K562 (cell line): ENCODE data around the gene PTH2. TPM values are rescaled to one million over a fixed set of nuclear protein-coding genes. Genes with fewer than 3 reads are reported as not detected.

ENCODE experiments used
- ATAC-seq: fragments of 200-7000 bp; cut with Tn5 transposase; 3 replicates; pipeline ENCODE4 v1.9.1; 2020; ENCODE audit warnings: moderate library complexity
- BruUV-seq: library from RNA; stranded (reverse); fragments of 400-500 nt; replicated peaks from 2 replicates; lab custom pipeline; 2021; lab: Mats Ljungman, UMichigan
- CTCF ChIA-PET: fragments of 300-600 bp; formaldehyde crosslinking; extraction: SDS; loops from one replicate; lab custom pipeline; 2021; ENCODE audit warnings: low intra/inter-chr PET ratio; lab: Yijun Ruan, JAX
- POLR2A ChIA-PET: fragments of 300-600, 350-650 bp; sonication (Branson Sonifier 250); formaldehyde crosslinking; extraction: SDS; loops from one replicate; lab custom pipeline; 2021; ENCODE audit warnings: antibody characterized with exemption, inconsistent platforms; lab: Yijun Ruan, JAX
- DNase-seq, 4 experiments: peaks; one replicate each; pipeline versions ENCODE4 v3.0.0 to v3.0.0-alpha.2; 2011 to 2018; ENCODE audit warnings: low spot score in 3 of 4, mixed read lengths in 3 of 4; ENCODE audit errors: extremely low read depth in 1 of 4
- FAIRE-seq: peaks from 2 replicates; lab custom pipeline; 2011; peaks lifted over from hg19 to GRCh38; lab: Jason Lieb, UNC
- H2AFZ ChIP-seq: 2 replicates; pipeline ENCODE4 v1.6.0; 2011; ENCODE audit warnings: low read depth, low read length, control low read depth, inconsistent platforms
- H3K27ac ChIP-seq: fragments of 200-600 bp; 3 replicates; pipeline ENCODE4 v1.8.0; 2011; ENCODE audit warnings: low read depth, mild to moderate bottlenecking, control low read depth, inconsistent platforms, low read length, moderate library complexity, mixed read lengths; ENCODE audit errors: extremely low read depth
- H3K27me3 ChIP-seq, 2 experiments: fragments of 300-600 bp in 1 of 2; 2 replicates in 1 of 2; 3 replicates in 1 of 2; pipeline versions ENCODE4 v1.6.0 to v1.8.0; 2011; ENCODE audit warnings: inconsistent platforms in 2 of 2, low read length in 2 of 2, mild to moderate bottlenecking in 1 of 2, mixed read lengths in 1 of 2, moderate library complexity in 1 of 2; ENCODE audit not compliant: control insufficient read depth in 2 of 2, insufficient read depth in 2 of 2
- H3K36me3 ChIP-seq: fragments of 300-600 bp; 3 replicates; pipeline ENCODE4 v1.8.0; 2011; ENCODE audit warnings: mild to moderate bottlenecking, low read length, inconsistent platforms; ENCODE audit not compliant: control insufficient read depth, insufficient read depth
- H3K4me1 ChIP-seq, 2 experiments: fragments of 200-600 bp in 1 of 2; replicated peaks in 1 of 2; 2 replicates in 1 of 2; 3 replicates in 1 of 2; pipeline versions ENCODE4 v1.5.1 to v1.8.0; 2011; ENCODE audit warnings: inconsistent platforms in 2 of 2, low read length in 2 of 2, mild to moderate bottlenecking in 1 of 2, mixed read lengths in 1 of 2, moderate library complexity in 1 of 2; ENCODE audit not compliant: control insufficient read depth in 2 of 2, insufficient read depth in 2 of 2
- H3K4me2 ChIP-seq: 2 replicates; pipeline ENCODE4 v1.6.1; 2011; ENCODE audit warnings: low read length, control low read depth, inconsistent platforms, mixed read lengths; ENCODE audit not compliant: insufficient read depth
- H3K4me3 ChIP-seq: fragments of 200-600 bp; sonication (generic), shearing (Covaris generic); 2 replicates; pipeline ENCODE4 v1.5.1; 2016; ENCODE audit warnings: control low read depth, inconsistent platforms
- H3K79me2 ChIP-seq: fragments of 200-600 bp; 3 replicates; pipeline ENCODE4 v1.8.0; 2011; ENCODE audit warnings: low read length, inconsistent platforms; ENCODE audit not compliant: control insufficient read depth, insufficient read depth
- H3K9ac ChIP-seq, 2 experiments: 2 replicates each; pipeline versions ENCODE4 v1.6.0 to v1.6.1; 2011; ENCODE audit warnings: low read depth in 2 of 2, low read length in 2 of 2, control low read depth in 1 of 2, inconsistent platforms in 1 of 2, mild to moderate bottlenecking in 1 of 2, mixed read lengths in 1 of 2; ENCODE audit not compliant: insufficient read depth in 1 of 2
- H3K9me1 ChIP-seq: one replicate; pipeline ENCODE4 v1.6.0; 2011; ENCODE audit warnings: inconsistent platforms, mild to moderate bottlenecking, low read length, moderate library complexity; ENCODE audit not compliant: control insufficient read depth, insufficient read depth
- H3K9me3 ChIP-seq: replicated peaks from 2 replicates; pipeline ENCODE4 v1.5.1; 2011; ENCODE audit warnings: low read depth, low read length, inconsistent platforms; ENCODE audit not compliant: control insufficient read depth, insufficient read depth
- H4K20me1 ChIP-seq: replicated peaks from 2 replicates; pipeline ENCODE4 v1.6.1; 2011; ENCODE audit warnings: low read length, inconsistent platforms, mixed read lengths; ENCODE audit not compliant: control insufficient read depth, insufficient read depth
- ATF3 ChIP-seq, 2 experiments: fragments of 450-650 bp in 1 of 2; sonication (generic) in 1 of 2; formaldehyde crosslinking in 1 of 2; IDR thresholded peaks in 1 of 2; conservative IDR thresholded peaks in 1 of 2; 2 replicates each; pipeline versions ENCODE4 v1.6.1 to v1.8.1; 2016 to 2023; ENCODE audit warnings: mild to moderate bottlenecking in 2 of 2, moderate library complexity in 2 of 2, inconsistent platforms in 1 of 2, missing genetic modification reagents in 1 of 2
- CEBPB ChIP-seq: fragments of 450-650 bp; IDR thresholded peaks from 2 replicates; pipeline ENCODE4 v1.6.1; 2016; ENCODE audit warnings: missing genetic modification characterization, missing compliant biosample characterization
- CEBPG ChIP-seq, 3 experiments: fragments of 200-800 bp in 1 of 3; sonication (Bioruptor generic) in 1 of 3; sonication (generic) in 1 of 3; formaldehyde crosslinking in 1 of 3; IDR thresholded peaks in 2 of 3; conservative IDR thresholded peaks in 1 of 3; 2 replicates each; pipeline versions ENCODE4 v1.6.1 to v1.8.0; 2016 to 2022; ENCODE audit warnings: missing compliant biosample characterization in 2 of 3, missing genetic modification characterization in 2 of 3, mild to moderate bottlenecking in 1 of 3, missing genetic modification reagents in 1 of 3
- CHD4 ChIP-seq: fragments of 200-600 bp; sonication (generic); IDR thresholded peaks from 3 replicates; pipeline ENCODE4 v1.6.1; 2012; ENCODE audit warnings: low read depth, mild to moderate bottlenecking, mixed read lengths, low read length, inconsistent platforms; ENCODE audit not compliant: insufficient read depth, insufficient replicate concordance, poor library complexity, severe bottlenecking
- WGBS: fragments of 100-300 bp; shearing (Covaris generic); methylation state at CpG from one replicate; pipeline ENCODE4 v1.1.6; 2016; ENCODE audit warnings: low coverage, mixed read lengths; ENCODE audit not compliant: insufficient coverage; ENCODE audit errors: missing lambda C conversion rate; 5-methylcytosine and 5-hydroxymethylcytosine counted together
- in situ Hi-C: fragments of 300-500 bp; cut with MboI; formaldehyde crosslinking; loops from 4 replicates; pipeline ENCODE4 v1.15.0; 2018; ENCODE audit warnings: inconsistent platforms, mixed read lengths
- intact Hi-C: fragments of 100-400 bp; cut with micrococcal nuclease; formaldehyde crosslinking; loops from 2 replicates; pipeline ENCODE4 v1.14.2; 2022
- polyA plus RNA-seq, 8 experiments: library from polyadenylated mRNA; depleted of rRNA in 4 of 8; stranded (reverse) in 5 of 8; unstranded in 3 of 8; fragments of >200 nt; fragmentation: Nextera tagmentation in 2 of 8; fragmentation: Illumina TruSeq in 1 of 8; extraction: Ambion mirVana in 2 of 8; extraction: Trizol in 1 of 8; gene quantifications; 2 replicates each; pipeline versions ENCODE4 v1.2.1 to v1.2.3, GENCODE V29; 2011 to 2014; ENCODE audit warnings: inconsistent platforms in 1 of 8, missing spikeins in 1 of 8
- total RNA-seq, 7 experiments: library from RNA; depleted of rRNA in 6 of 7; stranded (reverse); fragments of >200 nt in 6 of 7; fragmentation: Illumina TruSeq in 2 of 7; extraction: Trizol in 2 of 7; gene quantifications; 2 replicates each; pipeline versions ENCODE4 v1.2.1 to v1.2.3, GENCODE V29; 2011 to 2021; ENCODE audit warnings: low replicate concordance in 1 of 7

The PTH2 gene
- total and polyA plus RNA-seq, 9 of the 15 experiments (the other 6 are each of a cell fraction or from before 2014, with no cell fraction given) = 1.3 TPM; not detected in 8

- Histone ChIP-seq H3K27ac (no peak overlapping the region), H3K9ac (no peak overlapping the region), H3K9me3 (no peaks in the 10 kb centered on the region), H3K36me3 (no peaks in the 10 kb centered on the region), H3K4me3 (no peak overlapping the region), H3K9me1 (no peaks in the 10 kb centered on the region), H4K20me1 (no peaks in the 10 kb centered on the region), H3K79me2 (no peaks in the 10 kb centered on the region), H2AFZ (no peak overlapping the region)
- CTCF ChIA-PET = interaction anchor here (0.6 to 0.7 kb wide), 2 partner anchors 58 to 147 kb away, joined by 3 to 4 read pairs; no protein-coding TSS in a partner anchor
- no peak for DNase-seq
- ATAC-seq = no peak
- TF ChIP-seq ATF3 (IDR thresholded peaks at IDR 0.05) (peak; percentile 33; the same call in 1 of the 2 replicates), ATF3 (CRISPR knock-in tag; conservative IDR thresholded peaks at IDR 0.05) (no peak), CEBPG (CRISPR knock-in tag; IDR thresholded peaks at IDR 0.05) (no peak; the same call in 1 of the 2 replicates), CEBPG (tag; conservative IDR thresholded peaks at IDR 0.05 in 1 of 2, IDR thresholded peaks at IDR 0.05 in 1 of 2) (peak; percentile 23 to 59; a peak in 2 of 4 replicates), CHD4 (no peak), CEBPB (peak; percentile 37; the same call in 1 of the 2 replicates)
- TF ChIP-seq, all 486 proteins: peak for 3
- 60% methylated on average over 6 of the region's 6 CpGs for WGBS
- no TSS peak for BruUV-seq
- intact Hi-C loops (no loop called here), in situ Hi-C loops (no loop called here)
- Histone ChIP-seq H3K4me1 (peaks cover 9 to 22% of the 10 kb centered on the region in 2 experiments), H3K4me2 (no peak overlapping the region), H3K27me3 (no peaks in the 10 kb centered on the region)
- POLR2A ChIA-PET = no interaction called here
- FAIRE-seq = no peak
These were observed 23.2 kb downstream of the PTH2 start for GRCh38 chr19:49400029-49400428.
